Aorta (tissue), 5 donors: Measurements from ENCODE around the gene TSPEAR. TPM values are rescaled to one million over a fixed set of nuclear protein-coding genes. Genes with fewer than 3 reads are reported as not detected.

ENCODE experiments used
- ATAC-seq: fragments of 200-7000 bp; cut with Tn5 transposase; one replicate; pipeline ENCODE4 v1.9.1; 2022; ENCODE audit warnings: moderate library complexity; ENCODE audit not compliant: low FRiP score
- DNase-seq, 2 donors: peaks; one replicate each; pipeline ENCODE4 v3.0.0-alpha.2; 2020
- H3K27ac ChIP-seq, 2 donors: one replicate each; pipeline ENCODE4 v1.5.1; 2013; ENCODE audit warnings: low read length in 2 of 2, mild to moderate bottlenecking in 2 of 2, moderate library complexity in 2 of 2, control low read depth in 1 of 2, inconsistent platforms in 1 of 2, low read depth in 1 of 2
- H3K27me3 ChIP-seq, 2 donors: one replicate each; pipeline ENCODE4 v1.6.1; 2013; ENCODE audit warnings: control low read depth in 1 of 2, low read length in 1 of 2, mild to moderate bottlenecking in 1 of 2, moderate library complexity in 1 of 2; ENCODE audit not compliant: insufficient read depth in 2 of 2, control insufficient read depth in 1 of 2
- H3K36me3 ChIP-seq, 2 donors: one replicate each; pipeline ENCODE4 v1.6.1; 2013; ENCODE audit warnings: control low read depth in 1 of 2, low read length in 1 of 2, mild to moderate bottlenecking in 1 of 2; ENCODE audit not compliant: insufficient read depth in 2 of 2, control insufficient read depth in 1 of 2
- H3K4me1 ChIP-seq, 2 donors: one replicate each; pipeline ENCODE4 v1.6.1; 2013; ENCODE audit warnings: low read length in 2 of 2, control low read depth in 1 of 2, mild to moderate bottlenecking in 1 of 2, moderate library complexity in 1 of 2; ENCODE audit not compliant: insufficient read depth in 2 of 2, control insufficient read depth in 1 of 2
- H3K4me3 ChIP-seq, 2 donors: one replicate each; pipeline ENCODE4 v1.5.1; 2013; ENCODE audit warnings: low read length in 2 of 2, control low read depth in 1 of 2, mild to moderate bottlenecking in 1 of 2
- H3K9me3 ChIP-seq: one replicate; pipeline ENCODE4 v1.6.1; 2013; ENCODE audit warnings: mild to moderate bottlenecking, low read length; ENCODE audit not compliant: control insufficient read depth
- WGBS, 2 donors: extraction: QIAGEN DNeasy Blood & Tissue Kit; methylation state at CpG; one replicate each; pipeline ENCODE4 v1.1.7; 2013; 5-methylcytosine and 5-hydroxymethylcytosine counted together
- intact Hi-C, 2 donors: fragments of 100-400 bp; cut with DNase I; formaldehyde crosslinking; loops; one replicate each; pipeline versions ENCODE4 v1.14.2 to v1.15.0; 2022
- polyA plus RNA-seq, 2 donors: library from polyadenylated mRNA; stranded (reverse); fragments of 200-250 nt; gene quantifications; one replicate each; pipeline ENCODE4 v1.2.3, GENCODE V29; 2013
- total RNA-seq, 2 donors: library from RNA; stranded (reverse); fragmentation: NEBNext Ultra II Directional; extraction: Animal tissue kit (Norgen Biotek cat#: 25700); gene quantifications; one replicate each; pipeline ENCODE4 v1.2.1, GENCODE V29; 2021
- donor health status: healthy with polysubstance abuse.
- donor health status: Bipolar disorder and iron deficiency.
- donor health status: DM: no; HTN: no; CAD: no.
- donor health status: DM: no; HTN: no; CAD: no.
- donor health status: DM: yes; HTN: yes; CAD: no.

Gene TSPEAR
- total and polyA plus RNA-seq, 4 donors, result not detected

DNA sequence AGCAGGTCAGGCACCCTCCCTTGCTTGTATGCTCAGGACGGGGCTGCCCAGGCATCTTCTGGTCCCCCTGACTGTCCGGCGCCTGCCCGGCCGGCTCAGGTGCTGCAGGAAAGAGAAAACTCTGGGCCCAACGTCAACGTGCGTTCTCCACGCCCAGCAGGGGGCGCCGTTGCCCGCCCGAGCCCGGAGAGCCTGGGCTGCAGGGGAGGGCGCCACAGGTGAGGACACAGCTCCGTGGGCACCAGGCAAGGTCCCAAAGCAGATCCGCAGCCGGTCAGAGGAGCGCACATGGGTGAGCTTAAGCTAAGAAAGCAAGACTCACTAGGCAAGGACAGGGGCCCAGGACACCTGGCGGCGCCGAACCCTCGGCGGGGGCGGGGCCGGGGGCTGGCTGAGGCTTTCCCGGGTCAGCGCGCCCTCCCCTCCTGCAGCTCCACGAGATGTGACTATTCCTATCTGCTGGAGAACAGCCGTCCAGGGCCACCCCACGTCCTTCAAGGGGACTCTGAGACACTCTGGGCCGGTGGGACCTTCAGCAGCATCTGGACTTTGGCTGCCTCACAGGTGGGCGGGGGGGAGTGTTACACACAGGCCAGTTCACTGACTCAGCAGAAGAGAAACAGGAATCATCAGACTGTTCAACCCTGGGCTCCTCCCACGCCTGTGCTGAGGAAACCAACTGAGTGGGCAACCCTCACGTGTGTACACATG is 200.7 kb downstream of the TSPEAR start:
- Histone ChIP-seq H3K27ac (no peak overlapping the region), H3K9me3 (no peaks in the 10 kb centered on the region), H3K36me3 (no peaks in the 10 kb centered on the region), H3K4me1 (no peaks in the 10 kb centered on the region), H3K4me3 (no peak overlapping the region), H3K27me3 (no peaks in the 10 kb centered on the region)
- DNase-seq (peak; percentile 72 to 84), ATAC-seq (no peak)
- 16 to 22% methylated on average over 36 of the region's 36 CpGs for WGBS, 2 donors
- intact Hi-C loops, result loop anchor here in 1 of 2 donors (10.0 kb wide), 1 partner anchor 284 kb away; no protein-coding TSS in a partner anchor

DNA sequence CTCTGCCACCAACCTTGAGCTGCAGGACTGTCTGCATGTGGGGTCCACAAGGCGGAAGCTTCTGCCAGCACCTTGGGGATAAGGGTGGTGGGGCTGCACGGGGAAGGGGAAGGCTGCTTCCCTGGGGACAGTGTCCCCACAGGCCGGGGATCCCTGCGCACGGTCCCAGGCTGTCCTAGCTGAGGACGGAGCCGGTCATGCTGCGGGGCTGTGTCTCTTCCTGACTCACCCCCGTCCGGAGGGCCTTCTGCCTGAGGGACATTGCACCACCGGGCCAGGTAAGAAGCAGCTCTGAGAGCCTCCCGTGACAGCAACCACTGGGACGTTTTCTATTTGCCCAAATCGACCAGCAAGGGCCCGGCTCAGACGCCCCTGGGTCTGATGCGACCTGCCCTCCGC is 201.3 kb downstream of the TSPEAR start:
- ATAC-seq, result no peak
- Histone ChIP-seq H3K36me3 (no peaks in the 10 kb centered on the region), H3K9me3 (no peaks in the 10 kb centered on the region), H3K27me3 (no peaks in the 10 kb centered on the region), H3K27ac (no peak overlapping the region), H3K4me3 (no peak overlapping the region), H3K4me1 (no peaks in the 10 kb centered on the region)
- WGBS, 2 donors, result 54 to 58% methylated on average over 18 of the region's 18 CpGs
- intact Hi-C loops, result loop anchor here in 1 of 2 donors (10.0 kb wide), 1 partner anchor 285 kb away; no protein-coding TSS in a partner anchor
- peak in 1 of 2 donors; percentile 35 for DNase-seq

DNA sequence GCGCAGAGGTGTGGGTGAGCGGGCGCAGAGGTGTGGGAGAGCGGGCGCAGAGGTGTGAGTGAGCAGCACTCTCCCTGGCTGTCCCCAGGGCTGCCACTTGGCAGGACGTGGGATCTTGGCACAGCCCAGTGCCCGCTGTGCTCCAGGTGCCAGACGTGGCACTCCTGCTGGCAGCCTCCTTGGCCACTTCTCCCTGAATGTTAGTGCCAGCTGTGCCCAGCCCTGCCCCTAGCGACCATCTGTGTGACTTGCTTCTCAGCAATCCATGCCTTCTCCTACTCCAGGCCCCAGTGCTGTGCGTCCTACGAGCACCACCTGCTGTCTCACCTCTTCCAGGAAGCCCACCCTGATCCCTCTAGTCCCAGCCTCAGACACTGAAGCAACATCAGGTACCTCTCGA is 201.8 kb downstream of the TSPEAR start:
- no peaks in the 10 kb centered on the region for H3K9me3 ChIP-seq
- 28 to 33% methylated on average over 7 to 12 of the region's 12 CpGs for WGBS, 2 donors
- no peak for ATAC-seq

DNA sequence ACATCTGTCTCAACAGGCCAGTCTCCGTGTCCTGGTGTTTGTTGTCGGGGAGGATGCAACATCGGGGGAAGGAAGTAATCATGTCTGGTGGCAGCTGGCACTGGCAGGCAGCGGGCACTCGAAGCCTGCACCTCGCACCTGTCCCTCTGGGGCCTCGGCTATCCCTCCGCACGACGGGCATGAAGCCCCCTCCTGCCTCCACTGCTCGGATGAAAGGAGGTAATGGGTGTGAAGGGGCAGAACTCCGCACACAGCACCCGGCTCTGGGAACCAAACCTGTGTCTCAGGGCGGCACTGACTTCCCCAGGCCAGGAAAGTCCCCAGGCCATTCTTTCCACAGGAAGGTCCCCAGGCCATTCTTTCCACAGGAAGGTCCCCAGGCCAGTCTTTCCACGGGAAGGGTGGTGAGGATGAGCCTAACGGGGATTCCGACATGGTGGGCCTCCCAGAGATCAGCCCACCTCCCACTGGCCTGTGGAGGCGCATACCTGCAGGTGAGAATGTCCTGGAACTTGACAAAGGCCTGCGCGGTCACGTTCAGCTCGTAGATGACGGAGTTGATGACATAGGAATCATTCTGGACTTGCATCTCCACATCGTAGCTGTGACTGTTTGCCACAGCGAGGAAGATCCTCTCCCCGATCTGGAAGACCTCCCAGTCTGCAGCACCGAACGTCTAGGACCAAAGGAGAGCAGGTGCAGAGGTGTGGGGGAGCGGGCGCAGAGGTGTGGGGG is 202.5 kb downstream of the TSPEAR start:
- Histone ChIP-seq H3K27ac (no peak overlapping the region), H3K36me3 (no peaks in the 10 kb centered on the region), H3K27me3 (no peaks in the 10 kb centered on the region), H3K9me3 (no peaks in the 10 kb centered on the region), H3K4me3 (no peak overlapping the region), H3K4me1 (no peaks in the 10 kb centered on the region)
- WGBS, 2 donors, result 87 to 88% methylated on average over 30 of the region's 30 CpGs
- ATAC-seq (no peak), DNase-seq (peak in 1 of 2 donors; percentile 30)
- intact Hi-C loops, result no loop called here

More for the DNA sequence above, 201.8 kb downstream of the TSPEAR start:
- peak in 1 of 2 donors; percentile 47 for DNase-seq
- Histone ChIP-seq H3K4me3 (no peak overlapping the region), H3K27ac (no peak overlapping the region), H3K27me3 (no peaks in the 10 kb centered on the region), H3K4me1 (no peaks in the 10 kb centered on the region), H3K36me3 (no peaks in the 10 kb centered on the region)
- intact Hi-C loops, result no loop called here

DNA sequence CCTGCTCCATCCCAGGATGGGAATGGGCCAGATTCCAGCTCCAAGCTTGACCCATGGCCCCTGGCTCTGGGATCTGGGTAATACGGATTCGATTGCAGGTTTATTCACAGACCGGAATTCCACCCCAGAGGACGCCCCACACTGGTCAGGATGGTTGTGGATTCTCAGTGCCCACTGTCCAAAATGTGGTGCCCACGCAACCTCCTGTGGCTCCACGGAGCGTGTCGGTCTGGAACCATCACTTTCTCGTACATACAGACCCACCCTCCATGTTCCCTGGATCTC is 203.0 kb downstream of the TSPEAR start:
- Histone ChIP-seq H3K27ac (no peak overlapping the region), H3K27me3 (no peaks in the 10 kb centered on the region), H3K4me1 (no peaks in the 10 kb centered on the region), H3K4me3 (no peak overlapping the region), H3K9me3 (no peaks in the 10 kb centered on the region), H3K36me3 (no peaks in the 10 kb centered on the region)
- 85 to 92% methylated on average over 9 of the region's 9 CpGs for WGBS, 2 donors
- DNase-seq (no peak), ATAC-seq (no peak)
- intact Hi-C loops, result no loop called here

DNA sequence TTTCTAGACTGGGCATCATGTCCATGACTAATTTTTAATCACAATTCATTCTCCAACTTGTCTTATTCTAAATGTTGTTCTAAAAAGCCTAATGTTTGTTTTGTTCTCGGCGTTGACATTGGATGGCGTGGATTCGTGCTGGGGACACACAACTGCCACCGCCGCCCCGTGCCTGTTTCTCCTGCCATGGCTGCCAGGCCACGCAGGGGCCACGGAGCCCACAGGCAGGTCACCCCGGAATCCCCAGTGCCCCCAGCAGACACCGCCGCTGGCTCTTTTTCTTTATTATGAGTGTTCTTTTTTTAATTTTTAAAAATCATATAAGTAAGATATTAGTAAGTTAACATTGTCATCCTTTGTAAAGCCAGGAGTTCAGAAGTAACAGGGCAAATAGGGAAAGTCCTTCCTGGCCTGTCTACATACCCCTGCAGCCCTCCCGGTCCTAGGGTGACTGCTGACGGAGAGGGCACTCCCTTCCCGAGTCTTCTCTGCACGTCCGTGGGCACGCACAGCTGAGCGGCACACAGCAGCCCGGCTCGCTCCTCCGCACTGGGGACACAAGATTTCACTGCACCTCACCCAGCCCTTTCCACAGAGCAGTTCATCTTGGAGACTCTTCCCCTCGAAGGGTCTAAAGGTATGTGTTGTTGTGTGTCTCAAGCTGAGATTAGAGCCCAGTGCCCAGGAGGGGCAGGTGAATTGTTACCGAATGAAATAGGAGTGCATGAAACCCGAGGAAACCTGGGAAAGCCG is 203.5 kb downstream of the TSPEAR start:
- intact Hi-C loops, result no loop called here
- Histone ChIP-seq H3K27me3 (no peaks in the 10 kb centered on the region), H3K27ac (no peak overlapping the region), H3K9me3 (no peaks in the 10 kb centered on the region), H3K4me3 (no peak overlapping the region), H3K4me1 (no peaks in the 10 kb centered on the region), H3K36me3 (no peaks in the 10 kb centered on the region)
- 70 to 79% methylated on average over 26 of the region's 26 CpGs for whole genome bisulfite sequencing, 2 donors
- ATAC-seq, result no peak
- DNase-seq, result no peak

DNA sequence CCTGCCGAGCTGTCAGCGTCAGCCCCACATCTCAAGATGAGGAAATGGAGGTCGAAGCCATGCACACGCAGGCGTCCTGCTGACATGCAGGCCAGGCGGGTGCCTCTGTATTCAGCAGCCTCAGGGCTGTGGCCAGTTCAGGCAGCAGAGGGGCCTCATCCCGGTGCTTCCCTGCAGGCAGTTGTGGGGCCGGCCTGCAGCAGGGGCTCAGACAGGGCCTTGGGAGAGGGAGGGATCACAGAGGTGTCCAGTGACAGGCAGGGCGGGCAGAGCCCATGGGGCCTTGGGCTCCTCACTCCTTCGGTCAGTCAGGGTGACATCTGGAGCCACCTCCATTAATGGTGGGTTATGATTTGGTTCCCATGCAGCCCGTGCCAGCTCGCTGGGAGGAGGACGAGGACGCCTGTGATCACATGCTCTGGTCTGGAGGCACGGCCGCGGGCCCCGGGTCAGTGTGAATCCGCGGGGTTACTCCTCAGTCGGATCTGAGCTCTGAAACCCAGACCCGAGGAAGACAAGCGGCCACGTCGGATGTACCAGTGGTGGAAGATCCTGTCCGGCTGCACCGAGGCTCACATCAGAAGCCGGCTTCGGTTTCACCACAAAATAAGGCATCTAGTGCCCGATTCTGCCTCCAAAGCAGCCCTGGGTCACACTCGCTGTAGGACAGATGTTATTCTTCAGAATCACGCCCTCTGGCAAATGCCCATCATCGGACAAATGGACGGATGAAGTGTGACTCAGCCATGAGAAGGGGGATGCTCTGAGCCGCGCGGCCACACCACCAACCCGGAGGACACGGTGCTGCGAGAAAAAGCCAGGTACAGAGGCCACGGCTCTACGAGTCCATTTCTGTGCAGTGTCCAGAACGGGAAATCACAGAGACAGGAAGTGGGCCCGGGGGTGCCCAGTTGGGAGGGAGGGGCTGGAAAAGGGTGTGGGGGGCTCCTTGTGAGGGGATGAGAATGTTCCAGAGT is 204.8 kb downstream of the TSPEAR start:
- Histone ChIP-seq H3K4me3 (no peak overlapping the region), H3K27me3 (no peaks in the 10 kb centered on the region), H3K9me3 (no peaks in the 10 kb centered on the region), H3K36me3 (no peaks in the 10 kb centered on the region), H3K27ac (no peak overlapping the region), H3K4me1 (no peaks in the 10 kb centered on the region)
- ATAC-seq (no peak), DNase-seq (peak in 1 of 2 donors; percentile 39)
- intact Hi-C loops, result no loop called here
- 85 to 87% methylated on average over 44 of the region's 44 CpGs for WGBS, 2 donors

DNA sequence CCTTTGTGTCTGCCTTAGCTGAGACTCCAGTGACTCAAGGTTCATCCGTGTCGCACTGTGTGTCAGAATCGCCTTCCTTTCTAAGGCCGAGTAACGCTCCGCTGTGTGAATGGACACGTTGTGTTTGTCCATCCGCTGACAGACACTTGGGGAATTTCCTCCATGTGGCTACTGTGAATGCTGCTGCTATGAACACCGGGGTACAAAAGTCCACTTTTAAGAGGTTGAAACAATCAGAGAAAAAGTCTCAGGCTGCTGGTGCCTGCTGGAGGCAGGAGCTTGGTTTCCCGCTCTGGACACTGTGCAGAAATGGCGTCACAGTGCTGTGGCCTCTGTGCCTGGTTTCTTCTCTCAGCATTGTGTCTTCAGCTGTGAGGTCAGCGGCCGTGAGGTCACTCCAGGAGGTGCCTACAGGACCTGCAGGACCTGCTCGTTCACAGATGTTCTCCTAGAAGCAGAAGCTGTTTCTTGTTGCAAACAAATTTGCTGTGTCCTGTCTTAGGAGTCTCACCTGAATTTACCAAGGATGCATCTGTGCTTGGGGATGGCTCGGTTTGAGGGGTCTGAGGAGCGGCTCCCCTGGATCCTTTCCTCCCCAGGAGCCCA is 205.6 kb downstream of the TSPEAR start:
- H3K4me3 ChIP-seq, result no peak overlapping the region
- intact Hi-C loops, result no loop called here
- WGBS, 2 donors, result 79 to 83% methylated on average over 16 of the region's 16 CpGs
- no peaks in the 10 kb centered on the region for H3K4me1 ChIP-seq
- no peaks in the 10 kb centered on the region for H3K9me3 ChIP-seq
- DNase-seq (peak; percentile 19 to 39), ATAC-seq (no peak)
- H3K27ac ChIP-seq, result no peak overlapping the region
- no peaks in the 10 kb centered on the region for H3K27me3 ChIP-seq
- no peaks in the 10 kb centered on the region for H3K36me3 ChIP-seq
